GM23338 (cell line): ENCODE measurements around the gene GSN. TPM values are rescaled to one million over a fixed set of nuclear protein-coding genes. Genes with fewer than 3 reads are reported as not detected.

Source experiments
- ATAC-seq: fragments of 200-7000 bp; cut with Tn5 transposase; 3 replicates; pipeline ENCODE4 v1.9.1; 2020
- DNase-seq: peaks from one replicate; pipeline ENCODE4 v3.0.0-alpha.2; 2015; ENCODE audit warnings: low spot score
- H2AFZ ChIP-seq: fragments of 200-600 bp; sonication (generic); 2 replicates; pipeline ENCODE4 v1.8.0; 2016; ENCODE audit warnings: antibody characterized with exemption, mild to moderate bottlenecking, moderate library complexity
- H3F3A ChIP-seq: fragments of 200-600 bp; sonication (generic); replicated peaks from 2 replicates; pipeline ENCODE4 v1.8.0; 2017; ENCODE audit warnings: antibody characterized with exemption, mixed run types, low read depth
- H3K27ac ChIP-seq: fragments of 200-600 bp; sonication (generic); 2 replicates; pipeline ENCODE4 v1.6.1; 2016; ENCODE audit warnings: low read depth
- H3K27me3 ChIP-seq: fragments of 200-600 bp; sonication (generic); 2 replicates; pipeline ENCODE4 v1.8.0; 2016; ENCODE audit warnings: mild to moderate bottlenecking, mixed run types, moderate library complexity; ENCODE audit not compliant: insufficient read depth
- H3K36me3 ChIP-seq: fragments of 200-600 bp; sonication (generic); 2 replicates; pipeline ENCODE4 v1.8.0; 2016; ENCODE audit warnings: mild to moderate bottlenecking; ENCODE audit not compliant: insufficient read depth
- H3K4me1 ChIP-seq: fragments of 200-600 bp; sonication (generic); 2 replicates; pipeline ENCODE4 v1.8.0; 2016; ENCODE audit warnings: mild to moderate bottlenecking, moderate library complexity; ENCODE audit not compliant: insufficient read depth
- H3K4me2 ChIP-seq: fragments of 200-600 bp; sonication (generic); 2 replicates; pipeline ENCODE4 v1.7.1; 2017; ENCODE audit warnings: mixed run types
- H3K4me3 ChIP-seq: fragments of 200-600 bp; sonication (generic); 2 replicates; pipeline ENCODE4 v1.6.1; 2016; ENCODE audit warnings: mixed run types
- H3K79me2 ChIP-seq: fragments of 200-600 bp; sonication (generic); replicated peaks from 2 replicates; pipeline ENCODE4 v1.8.0; 2017; ENCODE audit warnings: mild to moderate bottlenecking; ENCODE audit not compliant: insufficient read depth
- H3K9me2 ChIP-seq: fragments of 200-600 bp; sonication (generic); 2 replicates; pipeline ENCODE4 v1.8.0; 2017; ENCODE audit not compliant: insufficient read depth
- H4K20me1 ChIP-seq: fragments of 200-600 bp; sonication (generic); replicated peaks from 2 replicates; pipeline ENCODE4 v1.8.0; 2017; ENCODE audit warnings: mild to moderate bottlenecking; ENCODE audit not compliant: insufficient read depth
- H3K27ac Mint-ChIP-seq: 2 replicates; pipeline ENCODE4 v1.8.0; 2020; ENCODE audit warnings: inconsistent platforms, mild to moderate bottlenecking, moderate library complexity, mixed read lengths
- H3K27me3 Mint-ChIP-seq: 3 replicates; pipeline ENCODE4 v1.8.0; 2022; ENCODE audit warnings: low read depth, mild to moderate bottlenecking, moderate library complexity, mixed read lengths, inconsistent platforms; ENCODE audit not compliant: insufficient read depth, poor library complexity
- H3K36me3 Mint-ChIP-seq: 3 replicates; pipeline ENCODE4 v1.8.0; 2021; ENCODE audit warnings: low read depth, mild to moderate bottlenecking, inconsistent platforms, moderate library complexity, mixed read lengths
- H3K4me1 Mint-ChIP-seq: 3 replicates; pipeline ENCODE4 v1.8.0; 2020; ENCODE audit warnings: mild to moderate bottlenecking, inconsistent platforms, mixed read lengths
- H3K4me3 Mint-ChIP-seq: 3 replicates; pipeline ENCODE4 v1.8.0; 2021; ENCODE audit warnings: moderate library complexity, mild to moderate bottlenecking, inconsistent platforms, mixed read lengths
- H3K9me3 Mint-ChIP-seq: 3 replicates; pipeline ENCODE4 v1.8.0; 2020; ENCODE audit warnings: moderate library complexity, mild to moderate bottlenecking, inconsistent platforms, mixed read lengths
- CREB1 ChIP-seq: fragments of 250-450 bp; sonication (Bioruptor Pico); IDR thresholded peaks from 2 replicates; pipeline ENCODE4 v1.5.0; 2020; ENCODE audit warnings: low read depth, mild to moderate bottlenecking, moderate library complexity
- EZH2 ChIP-seq: fragments of 200-600 bp; sonication (generic); IDR thresholded peaks from one replicate; pipeline ENCODE4 v1.8.0; 2017; ENCODE audit warnings: antibody characterized with exemption, mild to moderate bottlenecking, low read depth; ENCODE audit not compliant: unreplicated experiment
- JUNB ChIP-seq: IDR thresholded peaks from one replicate; pipeline ENCODE4 v1.6.1; 2016; ENCODE audit warnings: antibody characterized with exemption; ENCODE audit not compliant: unreplicated experiment
- POLR2AphosphoS5 ChIP-seq: IDR thresholded peaks from 2 replicates; pipeline ENCODE4 v1.6.1; 2016; ENCODE audit warnings: antibody characterized with exemption, low read depth
- STAT1 ChIP-seq: IDR thresholded peaks from one replicate; pipeline ENCODE4 v1.6.1; 2016; ENCODE audit warnings: antibody characterized with exemption; ENCODE audit not compliant: unreplicated experiment
- ZNF114 ChIP-seq: fragments of 250-450 bp; sonication (Bioruptor Pico); IDR thresholded peaks from 2 replicates; pipeline ENCODE4 v1.5.0; 2020; ENCODE audit warnings: mild to moderate bottlenecking, moderate library complexity
- ZNF331 ChIP-seq: fragments of 250-450 bp; sonication (Bioruptor Pico); IDR thresholded peaks from 2 replicates; pipeline ENCODE4 v1.5.0; 2020; ENCODE audit warnings: low read depth, mild to moderate bottlenecking, moderate library complexity
- polyA plus RNA-seq: library from polyadenylated mRNA; unstranded; fragments of >200 nt; fragmentation: Nextera tagmentation; extraction: Ambion mirVana; gene quantifications from 2 replicates; pipeline ENCODE4 v1.2.1, GENCODE V29; 2016
- total RNA-seq: library from RNA; depleted of rRNA; stranded (reverse); fragments of >200 nt; shearing (Covaris generic); gene quantifications from 2 replicates; pipeline ENCODE4 v1.2.3, GENCODE V29; 2014
- TF ChIP-seq, protein P1 (sequence below): IDR thresholded peaks from 2 replicates; pipeline ENCODE4 v1.6.1; 2016; ENCODE audit warnings: antibody characterized with exemption
- TF ChIP-seq, protein P2 (sequence below), 2 experiments: fragments of 200-600 bp in 1 of 2; sonication (generic) in 1 of 2; conservative IDR thresholded peaks; 2 replicates each; pipeline versions ENCODE4 v1.5.1 to v1.6.1; 2016 to 2017; ENCODE audit warnings: antibody characterized with exemption in 2 of 2, low read depth in 2 of 2, mild to moderate bottlenecking in 2 of 2, moderate library complexity in 1 of 2
- TF ChIP-seq, protein P3 (sequence below): fragments of 250-450 bp; sonication (Bioruptor Pico); IDR thresholded peaks from 2 replicates; pipeline ENCODE4 v1.5.0; 2020; ENCODE audit warnings: mild to moderate bottlenecking, moderate library complexity

The GSN gene
- total and polyA plus RNA-seq, 2 experiments from 2014 or later, result 30.2 to 85.7 TPM

DNA sequence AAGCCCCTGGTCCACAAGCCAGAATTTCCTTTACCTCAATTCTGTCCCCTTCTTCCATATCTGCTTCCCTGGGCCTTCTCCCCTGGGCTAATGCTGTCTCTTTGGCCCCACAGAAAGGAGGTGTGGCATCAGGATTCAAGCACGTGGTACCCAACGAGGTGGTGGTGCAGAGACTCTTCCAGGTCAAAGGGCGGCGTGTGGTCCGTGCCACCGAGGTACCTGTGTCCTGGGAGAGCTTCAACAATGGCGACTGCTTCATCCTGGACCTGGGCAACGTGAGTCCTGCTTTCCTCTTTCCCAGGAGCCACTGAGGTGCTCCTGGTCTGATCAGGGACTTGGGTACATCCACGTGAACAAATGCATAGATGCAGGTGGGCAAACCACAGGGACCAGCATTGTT, 42.6 kb downstream of the GSN start:
- Histone ChIP-seq H3K9me2 (no peaks in the 10 kb centered on the region), H4K20me1 (no peaks in the 10 kb centered on the region), H3K4me1 (0 out of 2 replicates have a peak, but pooled peaks cover 6% of the 10 kb centered on the region), H3K36me3 (peaks cover 3% of the 10 kb centered on the region; the same call in 1 of the 2 replicates), H2AFZ (no peak overlapping the region), H3K4me2 (no peak overlapping the region), H3K27ac (no peak overlapping the region), H3K79me2 (no peaks in the 10 kb centered on the region), H3K27me3 (no peaks in the 10 kb centered on the region), H3F3A (no peaks in the 10 kb centered on the region), H3K4me3 (no peak overlapping the region)
- Mint-ChIP-seq H3K36me3 (peaks cover 24% of the 10 kb centered on the region; the same call in 2 of the 3 replicates), H3K27ac (no peak overlapping the region), H3K9me3 (no peaks in the 10 kb centered on the region), H3K4me1 (no peaks in the 10 kb centered on the region), H3K27me3 (peaks cover 2% of the 10 kb centered on the region), H3K4me3 (no peak overlapping the region)
- TF ChIP-seq ZNF114 (CRISPR knock-in tag), result no peak
- TF ChIP-seq, protein P1, sequence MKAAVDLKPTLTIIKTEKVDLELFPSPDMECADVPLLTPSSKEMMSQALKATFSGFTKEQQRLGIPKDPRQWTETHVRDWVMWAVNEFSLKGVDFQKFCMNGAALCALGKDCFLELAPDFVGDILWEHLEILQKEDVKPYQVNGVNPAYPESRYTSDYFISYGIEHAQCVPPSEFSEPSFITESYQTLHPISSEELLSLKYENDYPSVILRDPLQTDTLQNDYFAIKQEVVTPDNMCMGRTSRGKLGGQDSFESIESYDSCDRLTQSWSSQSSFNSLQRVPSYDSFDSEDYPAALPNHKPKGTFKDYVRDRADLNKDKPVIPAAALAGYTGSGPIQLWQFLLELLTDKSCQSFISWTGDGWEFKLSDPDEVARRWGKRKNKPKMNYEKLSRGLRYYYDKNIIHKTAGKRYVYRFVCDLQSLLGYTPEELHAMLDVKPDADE, result no peak
- DNase-seq (no peak), ATAC-seq (no peak)

DNA sequence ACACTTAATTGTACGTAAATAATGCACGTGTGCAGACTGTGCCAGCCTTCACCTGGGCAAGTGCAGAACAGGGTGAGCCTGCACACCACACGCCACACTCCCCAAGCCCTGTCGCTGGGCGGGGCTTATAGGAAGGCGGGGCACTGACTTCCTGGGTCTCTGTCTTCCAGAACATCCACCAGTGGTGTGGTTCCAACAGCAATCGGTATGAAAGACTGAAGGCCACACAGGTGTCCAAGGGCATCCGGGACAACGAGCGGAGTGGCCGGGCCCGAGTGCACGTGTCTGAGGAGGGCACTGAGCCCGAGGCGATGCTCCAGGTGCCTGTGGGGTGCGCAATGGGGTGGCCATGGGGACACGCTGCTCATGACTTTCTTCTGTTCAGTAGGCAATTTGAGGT, 44.2 kb downstream of the GSN start:
- no peaks in the 10 kb centered on the region for H3K27me3 ChIP-seq
- H4K20me1 ChIP-seq, result no peaks in the 10 kb centered on the region
- Mint-ChIP-seq H3K4me1 (no peaks in the 10 kb centered on the region), H3K27me3 (peaks cover 2% of the 10 kb centered on the region), H3K4me3 (no peak overlapping the region), H3K27ac (no peak overlapping the region), H3K9me3 (no peaks in the 10 kb centered on the region), H3K36me3 (peaks cover 30% of the 10 kb centered on the region; the same call in 2 of the 3 replicates)
- no peak for DNase-seq
- H3F3A ChIP-seq, result no peaks in the 10 kb centered on the region
- ATAC-seq, result no peak
- no peaks in the 10 kb centered on the region for H3K79me2 ChIP-seq
- H3K9me2 ChIP-seq, result no peaks in the 10 kb centered on the region
- H3K36me3 ChIP-seq, result peaks cover 3% of the 10 kb centered on the region; the same call in 1 of the 2 replicates
- no peak overlapping the region for H3K4me3 ChIP-seq
- no peaks in the 10 kb centered on the region for H3K4me1 ChIP-seq
- no peak overlapping the region for H3K27ac ChIP-seq
- no peak overlapping the region for H3K4me2 ChIP-seq
- H2AFZ ChIP-seq, result no peak overlapping the region
- TF ChIP-seq POLR2AphosphoS5, result no peak
- TF ChIP-seq ZNF331 (CRISPR knock-in tag), result no peak
- TF ChIP-seq, protein P1, result no peak
- no peak for TF ChIP-seq ZNF114 (CRISPR knock-in tag)
- no peak for TF ChIP-seq JUNB
- no peak for TF ChIP-seq EZH2
- TF ChIP-seq, protein P2, sequence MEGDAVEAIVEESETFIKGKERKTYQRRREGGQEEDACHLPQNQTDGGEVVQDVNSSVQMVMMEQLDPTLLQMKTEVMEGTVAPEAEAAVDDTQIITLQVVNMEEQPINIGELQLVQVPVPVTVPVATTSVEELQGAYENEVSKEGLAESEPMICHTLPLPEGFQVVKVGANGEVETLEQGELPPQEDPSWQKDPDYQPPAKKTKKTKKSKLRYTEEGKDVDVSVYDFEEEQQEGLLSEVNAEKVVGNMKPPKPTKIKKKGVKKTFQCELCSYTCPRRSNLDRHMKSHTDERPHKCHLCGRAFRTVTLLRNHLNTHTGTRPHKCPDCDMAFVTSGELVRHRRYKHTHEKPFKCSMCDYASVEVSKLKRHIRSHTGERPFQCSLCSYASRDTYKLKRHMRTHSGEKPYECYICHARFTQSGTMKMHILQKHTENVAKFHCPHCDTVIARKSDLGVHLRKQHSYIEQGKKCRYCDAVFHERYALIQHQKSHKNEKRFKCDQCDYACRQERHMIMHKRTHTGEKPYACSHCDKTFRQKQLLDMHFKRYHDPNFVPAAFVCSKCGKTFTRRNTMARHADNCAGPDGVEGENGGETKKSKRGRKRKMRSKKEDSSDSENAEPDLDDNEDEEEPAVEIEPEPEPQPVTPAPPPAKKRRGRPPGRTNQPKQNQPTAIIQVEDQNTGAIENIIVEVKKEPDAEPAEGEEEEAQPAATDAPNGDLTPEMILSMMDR (conservative IDR thresholded peaks at IDR 0.05; ENCODE audit: low read depth in 2 of 2), result no peak
- no peak for TF ChIP-seq STAT1
- TF ChIP-seq, protein P3, sequence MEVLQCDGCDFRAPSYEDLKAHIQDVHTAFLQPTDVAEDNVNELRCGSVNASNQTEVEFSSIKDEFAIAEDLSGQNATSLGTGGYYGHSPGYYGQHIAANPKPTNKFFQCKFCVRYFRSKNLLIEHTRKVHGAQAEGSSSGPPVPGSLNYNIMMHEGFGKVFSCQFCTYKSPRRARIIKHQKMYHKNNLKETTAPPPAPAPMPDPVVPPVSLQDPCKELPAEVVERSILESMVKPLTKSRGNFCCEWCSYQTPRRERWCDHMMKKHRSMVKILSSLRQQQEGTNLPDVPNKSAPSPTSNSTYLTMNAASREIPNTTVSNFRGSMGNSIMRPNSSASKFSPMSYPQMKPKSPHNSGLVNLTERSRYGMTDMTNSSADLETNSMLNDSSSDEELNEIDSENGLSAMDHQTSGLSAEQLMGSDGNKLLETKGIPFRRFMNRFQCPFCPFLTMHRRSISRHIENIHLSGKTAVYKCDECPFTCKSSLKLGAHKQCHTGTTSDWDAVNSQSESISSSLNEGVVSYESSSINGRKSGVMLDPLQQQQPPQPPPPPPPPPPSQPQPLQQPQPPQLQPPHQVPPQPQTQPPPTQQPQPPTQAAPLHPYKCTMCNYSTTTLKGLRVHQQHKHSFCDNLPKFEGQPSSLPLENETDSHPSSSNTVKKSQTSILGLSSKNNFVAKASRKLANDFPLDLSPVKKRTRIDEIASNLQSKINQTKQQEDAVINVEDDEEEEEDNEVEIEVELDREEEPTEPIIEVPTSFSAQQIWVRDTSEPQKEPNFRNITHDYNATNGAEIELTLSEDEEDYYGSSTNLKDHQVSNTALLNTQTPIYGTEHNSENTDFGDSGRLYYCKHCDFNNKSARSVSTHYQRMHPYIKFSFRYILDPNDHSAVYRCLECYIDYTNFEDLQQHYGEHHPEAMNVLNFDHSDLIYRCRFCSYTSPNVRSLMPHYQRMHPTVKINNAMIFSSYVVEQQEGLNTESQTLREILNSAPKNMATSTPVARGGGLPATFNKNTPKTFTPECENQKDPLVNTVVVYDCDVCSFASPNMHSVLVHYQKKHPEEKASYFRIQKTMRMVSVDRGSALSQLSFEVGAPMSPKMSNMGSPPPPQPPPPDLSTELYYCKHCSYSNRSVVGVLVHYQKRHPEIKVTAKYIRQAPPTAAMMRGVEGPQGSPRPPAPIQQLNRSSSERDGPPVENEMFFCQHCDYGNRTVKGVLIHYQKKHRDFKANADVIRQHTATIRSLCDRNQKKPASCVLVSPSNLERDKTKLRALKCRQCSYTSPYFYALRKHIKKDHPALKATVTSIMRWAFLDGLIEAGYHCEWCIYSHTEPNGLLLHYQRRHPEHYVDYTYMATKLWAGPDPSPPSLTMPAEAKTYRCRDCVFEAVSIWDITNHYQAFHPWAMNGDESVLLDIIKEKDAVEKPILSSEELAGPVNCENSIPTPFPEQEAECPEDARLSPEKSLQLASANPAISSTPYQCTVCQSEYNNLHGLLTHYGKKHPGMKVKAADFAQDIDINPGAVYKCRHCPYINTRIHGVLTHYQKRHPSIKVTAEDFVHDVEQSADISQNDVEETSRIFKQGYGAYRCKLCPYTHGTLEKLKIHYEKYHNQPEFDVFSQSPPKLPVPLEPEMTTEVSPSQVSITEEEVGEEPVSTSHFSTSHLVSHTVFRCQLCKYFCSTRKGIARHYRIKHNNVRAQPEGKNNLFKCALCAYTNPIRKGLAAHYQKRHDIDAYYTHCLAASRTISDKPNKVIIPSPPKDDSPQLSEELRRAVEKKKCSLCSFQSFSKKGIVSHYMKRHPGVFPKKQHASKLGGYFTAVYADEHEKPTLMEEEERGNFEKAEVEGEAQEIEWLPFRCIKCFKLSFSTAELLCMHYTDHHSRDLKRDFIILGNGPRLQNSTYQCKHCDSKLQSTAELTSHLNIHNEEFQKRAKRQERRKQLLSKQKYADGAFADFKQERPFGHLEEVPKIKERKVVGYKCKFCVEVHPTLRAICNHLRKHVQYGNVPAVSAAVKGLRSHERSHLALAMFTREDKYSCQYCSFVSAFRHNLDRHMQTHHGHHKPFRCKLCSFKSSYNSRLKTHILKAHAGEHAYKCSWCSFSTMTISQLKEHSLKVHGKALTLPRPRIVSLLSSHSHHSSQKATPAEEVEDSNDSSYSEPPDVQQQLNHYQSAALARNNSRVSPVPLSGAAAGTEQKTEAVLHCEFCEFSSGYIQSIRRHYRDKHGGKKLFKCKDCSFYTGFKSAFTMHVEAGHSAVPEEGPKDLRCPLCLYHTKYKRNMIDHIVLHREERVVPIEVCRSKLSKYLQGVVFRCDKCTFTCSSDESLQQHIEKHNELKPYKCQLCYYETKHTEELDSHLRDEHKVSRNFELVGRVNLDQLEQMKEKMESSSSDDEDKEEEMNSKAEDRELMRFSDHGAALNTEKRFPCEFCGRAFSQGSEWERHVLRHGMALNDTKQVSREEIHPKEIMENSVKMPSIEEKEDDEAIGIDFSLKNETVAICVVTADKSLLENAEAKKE (CRISPR knock-in tag), result no peak
- no peak for TF ChIP-seq CREB1 (CRISPR knock-in tag)
